ENCODE measurements around the gene GALNT7. TPM values are rescaled to one million over a fixed set of nuclear protein-coding genes. Genes with fewer than 3 reads are reported as not detected.
"Not testable (repeated sequence)": the region's sequence is repeated elsewhere in the genome, so short reads cannot be mapped to it uniquely, and the experiment has no call there.

Gene GALNT7, protein sequence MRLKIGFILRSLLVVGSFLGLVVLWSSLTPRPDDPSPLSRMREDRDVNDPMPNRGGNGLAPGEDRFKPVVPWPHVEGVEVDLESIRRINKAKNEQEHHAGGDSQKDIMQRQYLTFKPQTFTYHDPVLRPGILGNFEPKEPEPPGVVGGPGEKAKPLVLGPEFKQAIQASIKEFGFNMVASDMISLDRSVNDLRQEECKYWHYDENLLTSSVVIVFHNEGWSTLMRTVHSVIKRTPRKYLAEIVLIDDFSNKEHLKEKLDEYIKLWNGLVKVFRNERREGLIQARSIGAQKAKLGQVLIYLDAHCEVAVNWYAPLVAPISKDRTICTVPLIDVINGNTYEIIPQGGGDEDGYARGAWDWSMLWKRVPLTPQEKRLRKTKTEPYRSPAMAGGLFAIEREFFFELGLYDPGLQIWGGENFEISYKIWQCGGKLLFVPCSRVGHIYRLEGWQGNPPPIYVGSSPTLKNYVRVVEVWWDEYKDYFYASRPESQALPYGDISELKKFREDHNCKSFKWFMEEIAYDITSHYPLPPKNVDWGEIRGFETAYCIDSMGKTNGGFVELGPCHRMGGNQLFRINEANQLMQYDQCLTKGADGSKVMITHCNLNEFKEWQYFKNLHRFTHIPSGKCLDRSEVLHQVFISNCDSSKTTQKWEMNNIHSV
- total RNA-seq (2014; rRNA removed; shearing (Covaris generic)), result 21.3 and 21.9 TPM in 2 replicates

DNA sequence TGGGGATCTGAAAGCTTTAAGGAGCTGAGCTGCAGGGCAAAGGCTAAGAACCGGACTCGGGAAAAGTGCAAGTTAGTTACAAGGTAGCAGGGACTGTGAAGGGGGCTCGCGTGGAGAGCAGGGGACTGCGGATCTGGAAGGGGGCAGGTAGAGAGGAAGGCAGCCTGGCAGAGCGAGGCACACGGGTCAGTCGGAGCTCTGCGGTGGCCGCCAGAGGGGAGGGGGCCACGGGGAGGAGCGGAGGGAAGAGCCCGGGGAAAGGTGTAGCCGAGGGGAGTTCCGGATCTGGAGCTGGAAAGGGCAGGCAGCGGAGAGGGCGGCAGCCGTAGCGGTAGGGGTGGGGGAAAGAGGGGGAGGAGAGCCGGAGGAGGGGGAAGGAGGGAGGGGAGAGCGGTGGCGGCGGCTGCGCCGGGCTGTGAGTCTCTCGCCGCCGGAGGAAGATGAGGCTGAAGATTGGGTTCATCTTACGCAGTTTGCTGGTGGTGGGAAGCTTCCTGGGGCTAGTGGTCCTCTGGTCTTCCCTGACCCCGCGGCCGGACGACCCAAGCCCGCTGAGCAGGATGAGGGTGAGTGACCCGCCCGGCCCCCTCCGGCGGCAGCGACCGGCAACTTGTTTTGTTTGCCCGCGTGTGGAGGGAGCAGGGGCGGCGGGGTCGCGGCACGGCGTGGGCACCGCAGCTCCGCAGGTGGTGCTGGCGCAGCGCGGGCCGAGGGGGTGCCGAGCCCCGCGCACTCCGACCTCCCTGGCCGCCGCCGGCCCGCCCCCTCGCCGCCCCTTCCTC is at the start of gene GALNT7:
Gene GALNT7, plus strand, starts transcription at position 416 of the 782 bp plus-strand sequence. Its CDS starts 25 bp downstream, at position 441.
- peak; percentile 78 for DNase-seq (ENCODE audit: low read depth)

DNA sequence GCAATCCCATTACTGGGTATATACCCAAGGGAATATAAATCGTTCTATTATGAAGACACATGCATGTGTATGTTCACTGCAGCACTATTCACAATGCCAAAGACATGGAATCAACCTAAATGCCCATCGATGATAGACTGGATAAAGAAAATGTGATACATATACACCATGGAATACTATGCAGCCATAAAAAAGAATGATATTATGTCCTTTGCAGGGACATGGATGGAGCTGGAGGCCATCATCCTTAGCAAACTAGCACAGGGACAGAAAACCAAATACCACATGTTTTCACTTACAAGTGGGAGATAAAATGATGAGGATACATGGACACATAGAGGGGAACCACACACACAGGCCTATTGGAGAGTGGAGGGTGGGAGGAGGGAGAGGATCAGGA is 49.8 kb upstream of the GALNT7 start:
- not testable (repeated sequence) for DNase-seq (ENCODE audit: low read depth)

DNA sequence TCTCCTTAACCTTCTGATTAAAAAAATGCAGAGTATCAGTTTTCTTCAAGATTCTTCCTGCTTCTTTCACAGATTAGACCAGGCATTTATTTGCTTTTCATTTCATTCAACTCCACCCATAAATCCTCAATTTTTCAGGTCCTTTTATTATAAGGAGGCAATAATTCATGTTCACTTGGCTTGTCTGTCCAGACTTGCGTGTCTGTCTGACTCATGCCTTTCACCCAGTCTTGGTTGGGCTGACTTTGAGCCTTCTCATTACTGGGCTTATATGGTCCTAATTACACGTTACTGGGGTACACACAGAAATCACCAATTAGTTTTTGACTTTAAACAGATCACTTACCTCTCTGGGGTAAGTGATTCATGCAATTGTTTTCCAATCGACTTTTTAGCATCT is 48.8 kb upstream of the GALNT7 start:
- DNase-seq (ENCODE audit: low read depth), result no peak

DNA sequence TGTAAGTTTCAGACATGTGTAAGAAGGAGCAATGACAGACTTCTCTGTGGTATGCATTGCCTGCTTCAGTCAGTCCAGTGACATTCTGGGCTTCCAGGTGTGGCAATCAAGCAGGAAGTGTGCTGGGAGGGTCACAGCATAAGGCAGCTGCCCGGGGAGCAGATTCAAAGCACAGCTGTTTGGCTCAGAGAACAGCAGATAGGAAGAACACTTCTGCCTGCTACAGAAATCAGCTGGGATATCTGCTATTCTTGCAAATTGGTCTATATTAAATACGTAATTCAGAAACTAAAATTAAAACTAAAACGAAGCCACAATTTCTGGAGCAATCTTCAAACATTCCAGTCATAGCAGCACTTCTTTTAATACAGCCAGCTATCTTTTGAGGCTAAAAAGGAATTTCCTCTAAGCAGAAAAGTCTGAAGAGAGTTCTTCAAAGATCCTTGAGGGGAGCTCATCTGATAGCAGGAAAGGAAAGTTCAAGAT is 47.5 kb upstream of the GALNT7 start:
- peak; percentile 4 for DNase-seq (ENCODE audit: low read depth)

DNA sequence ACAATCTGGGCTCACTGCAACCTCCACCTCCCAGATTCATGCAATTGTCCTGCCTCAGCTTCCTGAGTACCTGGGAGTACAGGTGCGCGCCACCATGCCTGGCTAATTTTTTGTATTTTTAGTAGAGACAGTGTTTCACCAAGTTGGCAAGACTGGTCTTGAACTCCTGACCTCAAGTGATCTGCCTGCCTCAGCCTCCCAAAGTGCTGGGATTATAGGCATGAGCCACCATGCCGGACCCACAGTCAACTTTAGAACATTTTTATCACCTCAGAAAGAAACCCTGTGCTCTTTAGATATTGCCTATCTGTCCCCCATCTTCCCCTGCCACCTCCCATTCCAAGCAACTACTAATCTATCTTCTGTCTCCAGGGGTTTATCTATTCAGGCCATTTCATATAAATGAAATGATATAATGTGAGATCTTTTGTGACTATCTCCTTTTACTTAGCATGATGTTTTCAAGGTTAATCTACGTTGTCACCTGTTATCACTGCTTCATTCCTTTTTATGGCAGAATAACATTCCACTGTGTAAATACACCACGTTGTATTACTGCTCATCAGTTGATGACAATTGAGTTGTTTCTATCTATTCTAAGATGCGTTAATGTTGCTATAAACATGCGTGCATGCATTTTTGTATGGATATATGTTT is 44.3 kb upstream of the GALNT7 start:
- DNase-seq (ENCODE audit: low read depth), result no peak

DNA sequence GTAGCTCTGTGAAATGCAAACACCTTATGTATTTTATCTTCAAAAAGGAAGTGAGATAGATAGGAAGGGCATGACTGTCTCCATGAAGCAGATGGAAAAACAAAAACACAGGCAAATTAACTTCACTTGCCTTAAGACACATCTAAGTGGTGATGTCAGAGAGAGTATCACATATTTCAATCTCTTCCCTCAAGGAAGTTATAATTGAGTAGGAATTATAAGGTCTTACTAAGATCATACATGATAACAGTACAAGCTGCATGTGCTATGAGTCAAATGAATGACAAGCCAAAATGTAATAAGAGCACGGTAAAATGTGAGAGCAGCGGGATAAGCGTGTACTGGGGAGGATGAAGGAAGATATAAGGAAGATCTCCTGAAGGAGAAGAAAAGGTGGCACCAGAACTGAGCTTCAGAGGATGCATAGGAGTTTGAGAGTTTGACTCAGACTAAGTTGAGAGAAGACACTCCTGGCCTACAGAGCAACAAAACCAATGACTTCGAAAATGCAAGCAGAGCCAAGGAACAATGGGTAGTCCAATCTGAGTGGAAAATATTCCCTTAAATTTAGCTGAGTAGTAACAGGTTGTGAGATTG is 43.3 kb upstream of the GALNT7 start:
- no peak for DNase-seq (ENCODE audit: low read depth)

DNA sequence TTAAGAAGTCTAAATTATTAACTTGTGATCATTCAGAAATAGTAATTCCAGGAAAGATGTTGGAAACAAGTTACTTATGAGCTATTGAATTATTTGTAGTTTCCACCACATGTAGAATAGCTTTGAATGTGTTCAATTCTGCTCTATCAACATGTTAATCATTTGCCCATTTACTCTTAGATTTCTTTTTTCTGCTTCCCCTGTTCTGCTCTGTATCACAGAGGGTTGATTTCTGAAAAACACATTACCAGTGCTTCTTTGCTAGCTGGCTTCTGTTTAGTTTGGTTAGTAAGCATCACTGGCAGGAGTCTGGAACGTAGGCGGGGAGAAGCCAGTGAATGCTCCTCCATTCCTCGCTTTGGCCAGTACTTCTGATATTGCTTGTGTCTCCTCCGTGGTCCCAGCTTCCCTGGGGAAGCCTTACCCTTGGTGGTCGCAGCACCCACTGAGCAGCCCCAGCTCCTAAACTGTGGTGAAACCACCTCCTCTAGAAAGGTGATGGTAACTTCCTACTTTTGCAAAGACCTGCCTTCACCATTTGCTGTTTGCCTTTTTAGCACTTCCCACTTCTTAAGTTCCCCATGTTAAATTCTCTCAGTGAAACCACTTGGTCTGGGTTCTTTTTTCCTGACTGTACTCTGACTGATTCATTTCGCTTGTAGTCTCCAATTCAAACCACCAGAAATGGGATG is 40.3 kb upstream of the GALNT7 start:
- DNase-seq (ENCODE audit: low read depth), result no peak

DNA sequence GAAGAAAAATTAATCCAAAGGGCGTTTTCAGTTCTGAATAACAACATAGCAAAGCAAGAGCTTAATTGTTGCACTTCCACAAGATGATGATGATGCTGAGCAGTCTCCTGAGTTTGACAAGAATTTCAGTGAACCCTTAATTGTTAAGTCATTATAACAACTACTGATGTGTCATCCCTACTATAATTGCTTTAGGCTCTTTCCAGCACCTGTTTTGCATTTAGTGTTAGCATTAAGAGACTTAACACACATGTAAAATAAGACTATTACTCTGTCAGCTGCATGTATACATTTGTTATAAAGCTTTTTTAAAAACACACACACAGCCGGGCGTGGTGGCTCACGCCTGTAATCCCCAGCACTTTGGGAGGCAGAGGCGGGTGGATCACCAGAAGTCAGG is 37.9 kb upstream of the GALNT7 start:
- DNase-seq (ENCODE audit: low read depth), result no peak

DNA sequence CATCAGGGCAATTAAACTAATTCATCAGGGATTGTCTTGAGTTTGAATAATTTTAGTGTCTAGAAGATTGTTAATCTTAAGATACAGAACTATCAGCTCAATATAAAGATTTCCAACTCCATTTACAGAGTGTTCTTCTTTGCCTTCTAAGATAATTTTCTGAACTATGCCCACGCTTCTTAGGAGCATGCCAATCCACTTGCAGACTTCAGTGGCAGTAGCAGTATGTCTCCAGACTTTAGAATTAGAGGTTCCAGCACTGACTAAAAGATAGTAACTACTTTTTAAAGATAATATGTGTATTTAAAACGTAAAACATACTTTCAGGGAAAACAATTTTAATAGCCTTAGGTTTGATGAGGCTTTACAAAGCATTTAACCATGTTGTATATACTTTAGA is 34.2 kb upstream of the GALNT7 start:
- DNase-seq (ENCODE audit: low read depth), result no peak

DNA sequence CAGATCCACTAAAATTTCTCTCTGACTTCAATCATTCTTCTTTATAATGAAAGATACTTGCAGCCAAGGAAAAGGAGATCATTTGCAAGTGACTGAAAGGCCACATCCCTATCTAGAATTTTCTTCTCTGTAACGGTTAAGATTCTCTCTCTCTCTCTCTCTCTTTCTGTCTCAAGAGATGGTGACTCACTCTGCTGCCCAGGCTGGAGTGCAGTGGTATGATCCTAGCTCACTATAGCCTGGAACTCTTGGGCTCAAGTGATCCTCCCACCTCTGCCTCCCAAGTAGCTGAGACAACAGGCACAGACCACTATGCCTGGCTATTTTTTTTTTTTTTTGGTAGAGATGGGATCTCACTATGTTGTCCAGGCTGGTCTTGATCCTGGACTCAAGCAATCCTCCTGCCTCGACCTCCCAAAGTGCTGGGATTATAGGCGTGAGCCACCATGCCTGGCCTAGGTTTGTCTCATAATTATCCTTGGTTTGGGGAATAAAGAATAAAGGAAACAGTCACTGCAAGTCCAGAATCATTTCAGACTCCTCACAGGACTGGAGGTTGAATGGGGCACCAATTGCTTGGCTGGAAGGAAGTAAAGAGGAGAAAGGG is 33.3 kb upstream of the GALNT7 start:
- DNase-seq (ENCODE audit: low read depth), result peak; percentile 6

DNA sequence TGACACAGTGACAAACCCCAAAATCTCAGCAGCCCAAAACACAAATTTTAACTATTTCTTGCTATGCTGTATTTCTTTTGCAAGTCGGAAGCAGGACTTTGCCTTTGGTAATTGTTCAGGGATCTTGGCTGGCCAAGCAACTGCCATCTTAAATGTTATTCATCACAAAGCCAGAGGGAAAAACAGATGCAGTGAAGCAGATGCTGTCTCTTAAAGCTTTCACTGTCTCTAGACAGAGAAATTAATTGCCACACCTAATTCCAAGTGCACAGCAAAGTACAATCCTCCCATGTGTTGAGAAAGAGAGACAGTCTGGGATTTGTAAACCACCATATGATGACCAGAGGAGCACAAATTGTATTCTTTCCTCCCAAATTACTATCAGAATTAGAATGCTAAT is 30.0 kb upstream of the GALNT7 start:
- no peak for DNase-seq (ENCODE audit: low read depth)

DNA sequence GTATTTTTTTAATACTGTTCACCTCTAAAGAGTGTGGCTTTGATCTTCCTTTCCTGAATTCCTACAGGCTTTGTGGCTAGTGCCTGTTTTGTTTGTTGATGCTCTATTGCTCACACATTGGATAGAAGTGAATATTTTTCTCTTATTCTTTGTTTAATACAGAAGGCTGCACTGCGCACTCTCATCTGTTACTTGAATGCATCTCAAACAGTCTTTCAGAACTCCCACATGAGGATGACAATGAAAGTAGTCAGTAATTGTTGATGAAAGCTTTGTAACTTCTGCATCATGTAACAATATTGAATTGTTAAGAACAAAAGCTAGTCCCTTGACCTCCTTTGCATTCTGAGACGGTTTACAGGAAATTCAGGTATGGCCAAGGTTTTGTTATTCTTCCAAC is 29.1 kb upstream of the GALNT7 start:
- DNase-seq (ENCODE audit: low read depth), result no peak

DNA sequence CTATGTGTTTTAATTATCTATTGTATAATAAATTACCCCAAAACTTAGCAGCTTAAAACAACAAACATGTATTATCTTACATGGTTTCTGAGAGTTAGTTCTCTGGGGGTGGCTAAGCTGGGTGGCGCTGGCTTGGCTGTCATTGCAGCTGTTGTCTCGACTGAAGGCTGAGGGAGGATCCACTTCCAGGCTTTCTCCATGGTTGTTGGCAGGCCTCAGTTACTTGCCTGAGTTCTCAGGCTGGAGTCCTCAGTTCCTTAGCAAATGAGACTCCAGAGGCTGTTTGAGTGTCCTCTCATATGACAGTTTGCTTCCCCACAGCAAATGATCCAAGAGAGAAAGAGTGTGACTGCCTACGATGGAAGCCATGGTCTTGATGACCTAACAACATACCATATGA is 23.5 kb upstream of the GALNT7 start:
- no peak for DNase-seq (ENCODE audit: low read depth)

DNA sequence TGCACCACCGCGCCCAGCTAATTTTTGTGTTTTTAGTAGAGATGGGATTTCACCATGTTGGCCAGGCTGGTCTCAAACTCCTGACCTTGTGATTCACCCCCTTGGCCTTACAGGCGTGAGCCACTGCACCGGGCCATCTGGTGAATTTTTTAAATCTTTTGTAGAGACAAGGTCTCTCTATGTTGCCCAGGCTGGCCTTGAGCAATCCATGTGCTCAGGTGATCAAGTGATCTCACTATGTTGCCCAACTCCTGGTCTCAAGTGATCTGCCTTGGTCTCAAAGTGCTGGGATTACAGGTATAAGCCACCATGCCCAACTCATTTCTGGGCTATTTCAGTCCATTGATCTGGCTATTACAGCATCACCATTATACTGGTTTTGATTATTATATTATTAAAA is 22.2 kb upstream of the GALNT7 start:
- no peak for DNase-seq (ENCODE audit: low read depth)

DNA sequence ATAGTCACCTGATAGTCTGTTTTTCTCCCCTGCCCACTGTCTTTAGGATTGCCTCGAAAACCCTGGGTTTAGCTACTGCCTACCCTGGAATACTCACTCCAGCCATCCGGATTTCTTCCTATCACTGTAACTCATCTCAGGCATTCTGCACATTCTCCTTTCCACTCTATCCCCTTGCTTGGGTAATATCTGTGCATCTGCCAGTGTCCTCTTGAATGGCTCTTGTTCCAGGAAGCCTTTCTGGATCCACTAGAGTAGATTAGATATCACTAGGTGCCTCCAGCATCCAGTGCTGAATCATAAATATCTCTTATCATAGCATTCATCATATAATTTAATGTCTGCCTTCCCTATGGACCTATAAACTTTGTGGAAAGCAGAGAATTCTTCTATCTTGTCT is 17.1 kb upstream of the GALNT7 start:
- DNase-seq (ENCODE audit: low read depth), result no peak

DNA sequence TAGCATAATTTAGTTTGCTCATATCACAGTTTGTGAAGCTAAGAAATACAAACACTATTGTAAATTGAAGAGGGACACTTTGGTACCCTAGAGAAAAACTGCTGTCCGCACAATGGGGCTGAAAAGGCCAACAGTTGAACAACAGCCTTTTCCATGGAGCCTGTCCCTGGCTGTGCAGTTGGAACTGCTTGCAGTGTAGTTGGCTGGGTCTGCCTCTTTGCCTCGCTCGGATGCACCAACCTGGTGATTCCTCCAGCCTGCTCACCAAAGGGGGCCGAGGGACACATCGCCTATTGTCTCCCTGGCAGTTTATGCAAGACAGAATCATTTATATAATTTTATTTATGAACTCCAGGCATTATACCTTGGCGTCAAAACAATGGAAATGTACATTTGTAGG is 16.5 kb upstream of the GALNT7 start:
- no peak for DNase-seq (ENCODE audit: low read depth)

DNA sequence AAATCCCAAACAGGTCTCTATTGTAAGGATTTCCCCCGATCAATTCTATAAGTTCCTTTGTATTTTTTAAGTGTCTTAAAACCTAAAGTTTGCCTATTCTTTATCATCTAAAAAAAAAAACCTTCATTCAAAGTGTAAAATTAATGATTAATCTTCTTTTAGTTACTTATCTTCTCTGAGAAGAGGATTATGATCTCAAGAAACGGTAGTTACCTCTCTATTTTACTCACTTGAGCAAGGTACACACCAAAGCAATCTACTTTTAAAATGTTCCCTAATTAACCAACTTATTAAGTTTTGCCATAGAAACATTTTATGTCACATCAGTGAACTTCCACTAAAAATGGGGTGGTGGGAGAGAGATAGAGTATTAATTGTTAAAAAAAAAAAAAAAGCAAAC is 15.2 kb upstream of the GALNT7 start:
- no peak for DNase-seq (ENCODE audit: low read depth)

DNA sequence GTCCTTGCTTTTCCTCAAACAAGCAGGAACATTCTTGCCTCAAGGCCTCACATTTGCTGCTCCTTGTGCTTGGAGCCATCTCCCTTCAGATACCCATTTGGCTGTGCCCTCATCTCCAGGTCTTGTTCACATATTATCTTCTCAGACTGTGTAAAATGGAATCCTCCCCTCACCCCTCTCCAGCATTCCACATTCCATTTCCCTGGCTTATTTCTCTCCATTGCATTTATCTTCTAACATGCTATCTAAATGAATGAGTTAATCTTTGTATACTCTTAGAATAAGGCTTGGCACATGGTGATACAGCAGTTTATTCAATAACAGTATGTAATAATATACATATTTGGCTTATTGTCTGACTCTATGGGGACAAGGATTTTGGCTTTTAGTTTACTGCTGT is 8.8 kb upstream of the GALNT7 start:
- no peak for DNase-seq (ENCODE audit: low read depth)

DNA sequence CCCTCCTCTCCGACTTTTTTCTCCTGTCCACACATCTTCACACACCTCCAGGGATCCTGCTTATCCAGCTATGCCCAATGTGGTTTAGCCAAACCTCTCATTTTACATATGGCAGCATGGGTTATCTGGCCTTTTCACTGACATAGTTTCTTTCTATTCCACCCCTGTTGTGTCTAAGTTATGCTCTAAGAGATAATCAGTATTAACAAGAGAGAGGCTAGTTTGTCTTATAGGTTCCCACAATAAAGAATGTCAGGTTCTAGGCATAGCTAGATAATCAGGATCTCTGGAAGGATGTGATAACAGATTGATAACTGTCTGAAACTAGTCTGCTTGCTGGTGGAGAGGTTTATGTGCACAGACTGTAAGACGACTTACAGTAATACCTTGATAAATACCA is 7.7 kb upstream of the GALNT7 start:
- DNase-seq (ENCODE audit: low read depth), result no peak

DNA sequence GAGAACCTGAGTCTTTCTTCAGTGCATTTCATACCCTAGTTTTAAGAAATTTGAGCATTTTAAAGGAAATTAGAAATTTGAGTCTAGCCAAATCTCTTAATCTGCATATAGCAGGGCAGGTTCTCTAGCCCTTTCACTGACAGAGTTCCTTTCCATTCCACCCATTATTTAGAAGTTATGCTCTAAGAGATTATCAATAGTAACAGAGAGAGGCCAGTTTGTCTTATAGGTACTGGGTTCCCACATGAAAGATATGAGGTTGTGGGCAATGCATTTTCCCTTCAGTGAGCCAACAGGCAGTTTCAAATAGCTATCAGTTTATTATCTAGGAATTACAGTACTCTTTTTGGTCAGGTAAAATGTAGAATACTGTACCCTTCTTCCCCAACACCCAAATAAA is 7.3 kb upstream of the GALNT7 start:
- DNase-seq (ENCODE audit: low read depth), result no peak

DNA sequence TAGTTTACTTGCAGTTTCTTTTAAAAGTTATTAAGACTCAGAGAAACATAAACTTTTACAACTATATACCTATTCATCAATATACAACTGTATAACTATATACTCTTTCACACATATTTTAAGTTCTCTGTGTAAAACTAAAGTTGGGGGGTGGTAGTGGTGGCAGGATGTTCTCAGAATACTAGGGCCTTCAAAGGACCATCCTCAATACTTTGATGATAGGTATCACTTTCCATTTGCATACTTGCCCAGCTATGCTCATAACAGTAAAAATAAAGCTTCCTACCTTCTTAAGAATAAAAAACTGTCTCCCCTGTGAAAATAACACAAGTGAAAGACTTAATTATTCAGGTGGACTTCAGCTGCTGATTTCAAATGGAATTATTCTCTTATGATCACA is 2.9 kb upstream of the GALNT7 start:
- DNase-seq (ENCODE audit: low read depth), result no peak
